CD1c-positive myeloid dendritic cell (primary cell): ENCODE measurements around the gene UBALD1.
"Not testable (repeated sequence)": the region's sequence is repeated elsewhere in the genome, so short reads cannot be mapped to it uniquely, and the experiment has no call there.

Experiments used
- DNase-seq: peaks from one replicate; pipeline ENCODE4 v3.0.0-alpha.2; 2016; ENCODE audit errors: extremely low spot score

Gene UBALD1

DNA sequence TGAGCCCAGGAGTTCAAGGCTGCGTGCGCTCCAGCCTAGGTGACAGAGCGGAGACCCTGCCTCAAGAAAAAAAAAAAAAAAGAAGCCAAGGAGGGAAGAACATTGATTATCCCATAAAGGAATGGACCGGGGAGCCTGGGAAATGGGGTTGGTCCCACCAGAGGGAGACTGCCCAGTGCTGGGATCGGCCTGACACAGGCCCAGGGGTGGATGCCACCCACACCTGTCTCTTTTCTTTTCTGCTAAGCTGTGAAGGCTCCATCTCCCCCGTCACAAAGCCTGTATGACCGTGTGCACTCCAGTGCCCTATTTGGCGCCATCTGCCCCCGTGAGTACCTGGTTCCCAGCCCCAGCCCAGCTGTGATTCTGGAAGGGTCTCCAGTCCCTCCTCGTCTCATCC is 15.7 kb downstream of the UBALD1 start:
- no peak for DNase-seq

DNA sequence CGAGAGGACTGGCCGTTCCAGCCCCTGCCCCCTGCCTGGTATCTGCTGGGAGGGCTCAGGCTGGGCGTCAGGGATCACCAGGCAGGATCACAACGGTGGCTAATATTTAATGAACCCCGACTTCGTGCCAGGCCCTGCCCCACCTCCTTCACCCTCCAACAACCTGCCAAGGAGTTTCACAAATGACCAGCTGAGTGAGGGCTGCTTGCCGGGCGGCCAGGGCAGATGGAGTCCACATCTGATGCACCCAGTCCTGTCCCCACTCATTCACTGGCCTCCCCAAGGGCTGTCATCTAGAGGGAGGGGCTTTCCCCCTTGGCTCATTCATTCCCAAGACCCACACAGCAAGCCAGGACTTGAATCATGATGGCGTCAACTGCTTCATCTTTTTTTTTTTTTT is 17.5 kb downstream of the UBALD1 start:
- no peak for DNase-seq

DNA sequence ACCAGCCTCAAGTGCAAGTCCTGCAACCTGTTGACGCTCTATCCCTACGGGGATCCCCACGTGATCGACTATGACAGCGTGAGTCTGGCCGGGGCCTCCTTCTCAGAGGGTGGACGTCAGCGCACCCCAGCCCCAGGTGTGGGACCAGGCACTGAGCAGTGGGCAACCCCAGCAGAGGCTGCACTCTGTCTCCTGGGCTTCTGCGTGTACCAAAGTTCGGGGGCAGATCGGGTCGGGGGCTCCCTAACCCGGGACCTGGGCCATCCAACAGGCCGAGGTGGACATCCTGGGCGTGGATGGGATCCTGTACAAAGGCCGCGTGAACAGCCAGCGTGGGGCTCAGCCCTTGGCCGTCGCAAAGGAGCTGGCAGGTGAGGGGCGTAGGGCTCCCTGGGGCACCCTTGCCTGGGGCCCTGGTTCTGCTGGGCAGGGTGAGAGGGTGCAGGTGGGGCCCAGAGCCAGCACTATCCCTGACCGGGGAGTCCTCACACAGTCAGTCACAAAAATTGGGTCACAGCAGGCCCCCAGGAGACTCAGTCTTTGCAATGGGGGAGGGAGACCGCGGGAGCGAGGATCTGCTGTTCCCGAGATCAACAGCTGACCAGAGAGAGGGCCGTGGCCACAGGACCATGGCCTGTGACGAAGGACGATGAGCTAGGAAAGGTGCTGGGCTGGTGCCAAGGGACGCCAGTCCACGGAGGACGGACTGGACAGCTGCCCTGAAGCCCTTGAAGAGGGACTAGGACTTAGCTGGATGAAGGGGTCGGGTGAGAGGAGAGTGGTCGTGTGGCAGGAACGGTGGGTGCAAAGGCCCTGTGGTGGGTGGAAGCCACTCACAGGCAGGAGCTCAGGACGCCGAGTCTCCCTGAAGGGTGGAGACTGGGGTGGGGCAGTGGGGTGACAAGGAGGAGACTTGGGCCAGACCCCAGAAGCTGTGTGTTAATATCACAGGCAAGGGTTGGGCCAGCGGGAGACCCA is 20.0 kb downstream of the UBALD1 start:
- no peak for DNase-seq

DNA sequence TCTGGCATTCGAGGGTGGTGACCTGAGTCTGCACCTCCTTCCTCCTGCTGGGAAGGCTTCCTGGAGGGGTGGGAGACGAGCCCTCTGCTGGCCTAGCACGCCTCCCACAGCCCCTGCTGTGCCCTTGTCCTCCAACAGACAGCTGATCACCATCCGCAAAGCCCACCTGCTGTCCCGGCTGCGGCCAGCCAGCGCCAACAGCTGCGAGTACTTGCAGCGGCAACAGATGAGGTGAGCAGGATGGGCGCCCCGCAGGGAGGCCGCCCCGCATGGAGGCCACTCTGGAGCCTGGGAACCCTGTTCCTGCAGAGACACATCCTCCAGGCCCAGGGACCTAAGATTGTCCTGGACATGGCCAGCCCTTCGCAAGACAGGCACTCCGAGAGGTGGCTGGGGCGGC is 21.6 kb downstream of the UBALD1 start:
- no peak for DNase-seq

DNA sequence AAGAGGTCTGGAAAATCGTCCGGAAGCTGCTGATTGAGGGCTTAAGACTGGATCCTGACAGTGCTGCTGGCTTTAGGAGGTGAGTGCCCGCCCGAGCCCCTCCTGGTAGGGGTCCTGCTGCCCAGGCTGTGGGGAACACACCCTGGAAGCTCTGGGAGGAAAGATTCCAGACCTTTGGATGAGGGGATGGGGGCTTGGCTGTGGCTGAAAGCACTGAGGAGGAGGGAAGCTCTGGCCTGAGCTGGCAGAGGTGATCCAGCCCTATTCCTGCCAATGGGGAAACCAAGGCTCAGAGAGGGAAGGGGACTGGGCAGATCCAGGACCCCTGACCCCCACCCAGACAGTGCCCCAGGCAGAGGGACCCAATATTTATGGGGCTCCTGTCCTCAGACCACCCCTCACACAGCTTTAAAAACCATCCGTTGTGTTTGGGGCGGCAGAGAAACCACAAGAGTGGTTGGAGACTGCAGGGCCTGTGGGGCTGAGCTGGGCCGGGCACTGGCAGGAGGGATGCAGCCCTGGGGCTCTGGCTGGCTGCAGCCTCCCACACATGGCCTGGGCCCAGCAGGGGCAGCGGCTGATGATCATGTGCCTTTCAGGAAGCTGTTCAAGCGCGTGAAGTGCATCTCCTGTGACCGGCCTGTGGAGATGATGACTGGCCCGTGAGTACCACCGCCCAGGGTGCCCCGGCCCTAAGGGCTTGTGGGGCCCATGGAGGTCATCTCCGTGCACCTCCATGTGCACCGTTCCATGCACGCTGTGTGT is 22.8 kb downstream of the UBALD1 start:
- no peak for DNase-seq

DNA sequence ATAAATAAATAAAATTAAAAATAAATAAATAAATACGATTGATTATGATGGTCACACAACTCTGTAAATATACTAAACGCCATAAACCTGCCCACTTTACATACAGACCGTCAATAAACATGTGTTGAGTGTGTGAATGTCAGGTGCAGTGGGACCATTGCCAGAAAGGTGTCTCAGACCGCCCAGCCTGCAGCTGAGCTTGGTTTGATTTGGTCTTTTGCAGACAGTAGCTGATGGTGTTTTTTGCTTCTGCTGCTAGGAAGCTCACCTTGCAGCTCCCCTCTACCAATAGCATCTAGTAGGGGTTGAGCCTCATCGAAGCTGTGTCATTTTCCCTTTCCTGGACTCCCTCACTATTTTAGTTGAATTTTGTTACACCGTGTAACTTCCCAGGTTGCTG is 23.5 kb downstream of the UBALD1 start:
- no peak for DNase-seq

DNA sequence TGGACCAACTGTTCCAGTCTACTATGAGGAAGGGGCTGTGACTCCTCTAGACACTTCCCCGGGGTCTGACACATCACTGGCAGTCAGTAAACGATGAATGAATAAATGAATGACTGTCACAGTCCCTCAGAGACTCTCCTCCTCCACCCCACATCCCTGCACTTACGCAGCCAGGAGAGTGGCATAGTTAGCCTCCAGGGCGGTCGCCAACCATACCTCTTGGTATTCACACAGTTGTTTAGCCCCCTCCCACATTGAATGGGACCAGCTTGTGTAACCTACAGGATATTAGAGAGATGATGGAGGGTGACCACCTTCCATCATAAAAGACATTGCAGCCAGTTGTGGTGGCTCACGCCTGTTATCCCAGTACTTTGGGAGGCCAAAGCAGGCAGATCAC is 25.7 kb downstream of the UBALD1 start:
- no peak for DNase-seq

DNA sequence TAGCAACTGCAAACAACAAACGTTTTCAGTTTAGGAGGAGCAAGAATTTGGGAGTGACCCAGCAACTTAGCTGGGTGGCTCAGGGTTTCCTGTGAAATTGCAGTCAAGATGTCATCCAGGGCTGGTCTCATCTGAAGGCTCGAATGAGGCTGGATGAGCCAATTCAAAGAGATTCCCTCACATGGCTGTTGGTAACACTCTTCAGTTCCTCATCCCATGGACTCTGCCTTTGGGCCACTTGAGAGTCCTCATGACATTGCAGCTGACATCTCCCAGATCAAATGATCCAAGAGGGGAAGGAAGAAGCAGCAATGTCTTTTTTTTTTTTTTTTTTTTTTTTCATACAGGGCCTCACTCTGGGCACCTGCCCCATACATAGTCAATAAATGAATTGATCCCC is 26.3 kb downstream of the UBALD1 start:
- peak; percentile 31 for DNase-seq

DNA sequence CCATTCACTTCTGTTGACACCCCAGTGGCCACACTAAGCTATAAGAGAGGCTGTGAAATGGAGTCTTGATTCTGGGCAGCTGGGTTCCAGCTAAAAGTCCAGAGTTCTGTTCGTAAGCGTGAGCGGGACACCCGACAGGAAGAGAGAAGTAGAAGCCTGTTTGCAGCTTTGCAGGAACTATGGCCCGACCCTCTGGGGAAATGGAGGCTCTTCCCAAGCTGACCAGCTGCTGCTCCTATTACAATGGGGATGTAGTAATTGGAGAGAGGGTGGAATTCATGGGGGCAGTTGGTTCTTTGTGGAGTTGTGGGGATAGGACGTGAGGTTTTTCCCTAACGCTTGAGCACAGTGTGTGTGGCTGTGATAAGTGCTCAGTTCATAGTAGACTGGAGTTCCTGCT is 28.4 kb downstream of the UBALD1 start:
- no peak for DNase-seq

DNA sequence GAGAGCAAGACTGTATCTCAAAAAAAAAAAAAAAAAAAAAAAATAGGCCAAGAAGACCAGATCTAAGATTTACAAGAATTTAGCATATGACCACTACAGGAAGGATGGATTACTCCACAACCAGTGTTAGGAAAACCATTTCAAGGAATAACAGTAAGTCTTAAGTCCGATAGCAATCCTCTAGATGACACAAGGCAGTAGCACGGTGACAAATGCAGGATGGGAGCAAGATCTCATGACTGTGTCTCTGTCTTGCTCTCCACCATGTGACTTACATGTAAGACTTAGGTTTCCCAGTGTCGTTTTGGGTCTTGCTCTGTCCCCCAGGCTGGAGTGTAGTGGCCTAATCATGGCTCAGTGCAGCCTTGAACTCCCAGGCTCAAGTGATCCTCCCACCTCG is 30.8 kb downstream of the UBALD1 start:
- no peak for DNase-seq

DNA sequence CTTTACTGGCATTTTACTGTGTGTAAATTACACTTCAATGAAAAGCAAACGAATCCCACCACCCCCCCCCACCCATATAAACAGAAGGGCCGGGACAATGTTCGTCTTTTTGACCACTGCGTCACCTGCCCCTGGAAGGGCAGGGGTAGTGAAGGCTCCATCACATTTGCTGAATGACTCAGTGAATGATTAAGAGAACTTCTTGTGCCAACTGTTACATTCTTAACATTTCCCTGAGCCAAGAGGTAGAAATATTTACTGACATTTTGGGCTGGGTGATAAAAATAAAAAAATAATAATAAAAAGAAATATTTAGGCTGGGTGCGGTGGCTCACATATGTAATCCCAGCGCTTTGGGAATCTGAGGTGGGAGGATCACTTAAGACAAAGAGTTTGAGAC is 34.4 kb downstream of the UBALD1 start:
- DNase-seq, result no peak

DNA sequence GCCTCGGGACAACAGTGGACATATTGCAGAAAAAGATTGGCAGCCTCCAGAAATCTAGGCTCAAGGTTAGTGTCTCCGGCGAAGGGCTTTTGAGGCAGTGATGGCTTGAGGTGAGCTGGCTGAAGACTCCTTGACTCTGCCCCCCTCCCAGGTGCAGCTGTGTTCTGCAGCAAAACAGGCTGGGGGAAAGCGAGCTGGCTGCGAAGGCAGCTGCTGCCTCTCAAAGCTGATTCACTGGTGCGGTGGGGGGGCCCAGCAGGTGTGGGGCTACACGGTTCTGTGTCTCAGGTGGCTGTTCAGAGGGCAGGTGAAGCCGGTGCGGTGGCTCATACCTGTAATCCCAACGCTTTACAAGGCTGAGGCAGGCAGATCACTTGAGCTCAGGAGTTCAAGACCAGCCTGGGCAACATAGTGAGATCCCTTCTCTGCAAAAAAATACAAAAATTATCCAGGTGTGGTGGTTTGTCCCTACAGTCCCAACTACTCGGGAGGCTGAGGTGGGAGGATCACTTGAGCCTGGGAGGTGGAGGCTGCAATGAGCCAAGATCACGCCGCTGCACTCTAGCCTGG is 35.6 kb downstream of the UBALD1 start:
- DNase-seq, result no peak

DNA sequence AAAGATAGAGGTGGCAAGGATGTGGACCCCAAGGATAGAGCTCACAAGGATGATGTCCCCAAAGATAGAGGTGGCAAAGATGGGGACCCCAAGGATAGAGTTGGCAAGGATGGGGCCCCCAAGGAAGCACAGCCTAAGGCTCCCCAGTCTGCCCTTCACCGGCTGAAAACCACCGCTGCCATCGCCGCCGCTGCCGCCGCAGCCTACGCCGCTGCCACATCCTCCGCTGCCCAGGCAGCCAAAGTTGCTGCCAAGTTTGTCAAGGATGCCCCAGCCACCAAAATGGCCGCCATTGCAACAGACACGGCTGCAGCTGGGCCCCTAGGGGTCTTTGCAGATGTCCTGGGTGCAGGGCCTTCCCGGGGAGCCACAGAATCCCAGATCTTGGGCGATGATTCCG is 38.7 kb downstream of the UBALD1 start:
- no peak for DNase-seq

DNA sequence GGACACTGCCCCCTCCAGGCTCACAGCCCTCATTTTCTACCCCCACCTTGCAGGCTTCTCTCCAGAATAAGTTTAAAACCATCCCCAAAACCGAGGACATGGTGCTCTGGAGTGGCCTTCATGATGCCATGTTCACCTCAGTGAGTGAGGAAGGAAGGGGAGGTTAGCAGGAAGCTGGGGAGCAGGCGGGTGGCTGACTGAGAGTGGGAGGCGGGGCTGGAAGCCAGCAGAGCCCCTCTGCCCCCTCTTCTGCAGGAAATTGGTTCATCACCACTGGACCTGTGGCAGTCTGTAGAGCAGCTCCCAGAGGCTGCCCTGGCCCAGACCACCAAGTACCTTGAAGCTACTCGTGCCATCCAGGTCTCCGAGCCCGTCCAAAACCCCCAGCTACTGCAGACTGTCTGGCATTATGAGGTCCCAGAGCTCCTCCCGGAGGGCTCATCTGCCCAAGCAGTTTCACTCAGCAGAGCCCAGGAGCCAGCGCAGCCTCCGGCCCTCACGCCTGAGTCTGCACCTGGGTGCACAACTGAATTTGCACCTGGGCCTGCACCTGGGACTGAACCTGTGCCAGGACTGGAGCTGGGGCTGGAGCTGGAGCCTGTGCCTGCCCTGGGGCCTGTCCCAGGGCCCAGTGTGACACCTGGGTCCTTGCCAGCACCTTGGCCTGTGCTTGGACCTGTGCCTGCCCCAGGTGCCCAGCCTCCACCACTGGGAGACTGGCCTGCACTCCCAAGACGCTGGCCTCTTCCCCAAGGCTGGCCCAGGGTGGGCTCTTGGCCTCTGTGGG is 39.6 kb downstream of the UBALD1 start:
- DNase-seq, result no peak

DNA sequence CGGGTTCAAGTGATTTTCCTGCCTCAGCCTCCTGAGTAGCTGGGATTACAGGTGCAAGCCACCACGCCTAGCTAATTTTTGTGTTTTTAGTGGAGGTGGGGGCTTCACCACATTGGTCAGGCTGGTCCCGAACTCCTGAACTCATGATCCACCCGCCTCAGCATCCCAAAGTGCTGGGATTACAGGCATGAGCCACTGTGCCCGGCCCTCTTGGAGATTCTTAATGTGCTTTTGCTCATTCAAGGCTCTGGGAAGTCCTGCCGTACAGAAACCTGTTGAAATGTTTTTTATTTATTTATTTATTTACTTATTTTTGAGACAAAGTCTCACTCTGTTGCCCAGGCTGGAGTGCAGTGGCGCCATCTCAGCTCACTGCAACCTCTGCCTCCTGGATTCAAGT is 40.8 kb downstream of the UBALD1 start:
- not testable (repeated sequence) for DNase-seq

DNA sequence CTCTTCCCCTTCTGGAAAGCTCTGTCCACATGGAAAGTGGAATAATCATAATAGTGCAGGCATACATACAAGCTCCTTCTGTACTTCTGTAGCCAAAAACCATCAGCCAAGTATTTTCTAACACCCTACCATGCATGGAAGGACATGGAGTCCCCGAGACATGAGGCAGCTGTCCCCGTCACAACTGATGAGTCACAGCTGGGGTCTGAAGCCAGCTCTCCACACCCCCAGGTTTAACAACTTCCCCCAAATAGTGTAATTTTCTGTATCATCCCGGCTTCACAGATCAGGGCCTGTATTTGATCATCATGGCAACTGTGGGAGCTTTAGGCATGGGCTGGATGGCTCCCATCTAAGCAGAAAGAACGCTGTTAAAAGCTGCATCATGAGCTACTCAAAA is 42.0 kb downstream of the UBALD1 start:
- peak; percentile 18 for DNase-seq

DNA sequence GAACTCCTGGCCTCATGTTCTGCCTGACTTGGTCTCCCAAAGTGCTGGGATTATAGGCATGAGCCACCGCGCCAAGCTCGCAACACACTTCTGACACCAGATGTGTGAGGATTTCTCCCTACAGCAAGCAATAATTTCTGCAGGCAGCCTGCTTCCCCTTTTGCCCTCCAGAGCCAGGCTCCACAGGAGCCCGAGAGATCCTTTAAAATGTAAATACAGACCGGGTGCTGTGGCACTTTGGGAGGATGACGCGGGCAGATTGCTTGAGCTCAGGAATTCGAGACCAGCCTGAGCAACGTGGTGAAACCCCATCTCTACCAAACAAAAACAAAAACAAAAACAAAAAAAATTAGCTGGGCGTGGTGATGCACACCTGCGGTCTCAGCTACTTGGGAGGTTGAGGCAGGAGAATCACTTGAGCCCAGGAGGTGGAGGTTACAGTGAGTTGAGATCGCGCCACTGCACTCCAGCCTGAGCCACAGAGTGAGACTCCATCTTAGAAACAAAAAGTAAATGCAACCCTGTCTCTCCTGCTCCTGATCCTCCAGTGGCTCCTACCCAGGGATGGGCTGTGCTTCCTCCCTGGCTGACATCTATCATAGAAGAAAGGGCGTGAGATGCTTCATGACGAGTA is 43.9 kb downstream of the UBALD1 start:
- DNase-seq, result no peak

DNA sequence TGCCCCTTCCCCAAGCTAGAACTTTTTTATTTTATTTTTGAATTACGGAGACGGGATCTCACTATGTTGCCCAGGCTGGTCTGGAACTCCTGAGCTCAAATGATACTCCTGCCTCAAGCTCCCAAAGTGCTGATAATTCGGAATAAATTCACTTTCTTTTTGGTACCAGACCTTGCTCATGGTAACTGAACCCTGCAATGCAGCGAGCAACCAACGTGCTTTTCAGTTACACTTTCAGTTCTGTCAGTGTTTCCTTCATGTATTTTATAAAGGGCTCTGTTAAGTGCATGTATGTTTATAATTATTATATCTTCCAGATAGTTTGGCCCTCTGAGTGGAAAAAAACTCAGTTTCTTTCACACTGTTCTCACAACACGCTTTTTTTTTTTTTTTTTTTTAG is 44.6 kb downstream of the UBALD1 start:
- no peak for DNase-seq

DNA sequence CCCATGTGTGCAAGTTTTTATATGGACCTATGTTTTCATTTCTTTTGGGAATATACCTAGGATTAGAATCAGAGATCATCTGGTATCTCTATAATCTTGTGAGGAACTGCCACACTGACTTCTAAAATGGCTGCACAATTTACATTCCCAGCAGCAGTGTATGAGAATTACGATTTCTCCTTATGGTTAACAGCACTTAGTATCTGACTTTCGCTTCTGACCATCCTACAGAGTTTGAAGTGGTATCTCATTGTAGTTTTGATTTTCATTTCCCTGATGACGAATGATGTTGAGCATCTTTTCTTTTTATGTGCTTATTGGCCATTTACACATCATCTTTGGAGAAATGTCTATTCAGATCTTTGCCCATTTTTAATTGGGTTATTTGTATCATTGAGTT is 48.5 kb downstream of the UBALD1 start:
- DNase-seq, result no peak

DNA sequence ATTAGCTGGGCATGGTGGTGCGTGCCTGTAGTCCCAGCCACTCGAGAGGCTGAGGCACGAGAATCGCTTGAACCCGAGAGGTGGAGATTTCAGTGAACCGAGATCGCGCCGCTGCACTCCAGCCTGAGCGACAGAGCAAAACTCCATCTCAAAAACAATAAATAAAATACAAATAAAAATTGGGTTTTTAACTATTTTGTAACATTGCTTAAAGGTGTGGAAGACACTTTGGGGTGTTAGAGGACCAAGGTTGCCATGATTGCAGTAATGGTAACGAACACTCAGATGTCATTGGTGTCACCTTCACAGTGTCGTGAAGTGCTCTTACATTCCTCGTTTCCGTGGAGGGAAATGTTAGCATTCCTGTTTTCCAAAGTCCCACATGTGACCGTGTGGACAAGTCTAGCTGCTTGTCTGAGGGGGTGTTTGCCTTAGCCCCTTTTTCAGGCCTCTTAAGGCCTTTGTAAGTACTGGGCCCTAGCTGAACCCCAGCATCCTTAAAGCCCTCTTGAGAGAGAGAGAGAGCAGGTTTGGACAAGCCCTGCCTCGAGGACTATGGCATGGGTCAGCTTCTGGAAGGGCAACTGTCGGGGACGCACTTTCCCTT is 49.9 kb downstream of the UBALD1 start:
- no peak for DNase-seq

DNA sequence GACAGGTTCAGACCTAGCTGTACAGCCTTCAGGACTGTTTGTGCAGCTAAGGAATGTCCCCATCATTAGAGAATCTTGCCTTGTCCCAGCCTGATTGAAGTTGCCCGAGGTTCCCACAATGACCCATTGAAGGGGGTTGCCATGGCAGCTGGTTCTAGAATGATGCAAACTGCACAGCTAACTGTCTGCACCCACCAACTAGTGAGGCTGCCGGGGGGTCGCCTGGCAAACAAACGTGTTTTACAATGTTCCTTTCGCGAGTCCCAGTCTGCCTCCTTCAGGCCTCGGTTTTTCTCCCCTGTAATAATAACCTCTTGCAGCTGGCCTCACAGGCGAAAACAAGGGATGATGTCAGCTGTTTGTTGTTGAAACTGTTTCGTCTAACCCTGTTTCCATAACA is 53.1 kb downstream of the UBALD1 start:
- no peak for DNase-seq
